ENCODE measurements around the gene ANXA7. TPM values are rescaled to one million over a fixed set of nuclear protein-coding genes. Genes with fewer than 3 reads are reported as not detected.

ANXA7 gene
- polyA plus RNA-seq, 3 donors: 84.6 to 199 (median 173) TPM

GRCh38 chr10:73423309-73423708 lies 9.5 kb upstream of the ANXA7 start:
- Mint-ChIP-seq H3K27ac (peak overlapping the region in 1 of 7 donors; percentile 7), H3K4me1 (no peaks in the 10 kb centered on the region), H3K4me3 (no peak overlapping the region), H3K36me3 (peaks cover 52 to 62% of the 10 kb centered on the region in 2 donors), H3K27me3 (ENCODE audit: low read depth in 3 of 3) (no peaks in the 10 kb centered on the region), H3K9me3 (no peaks in the 10 kb centered on the region)
- Histone ChIP-seq H3K27ac (ENCODE audit: low read depth in 1 of 2, low read length in 2 of 2) (no peak overlapping the region), H3K9me3 (replicated peaks in 1 of 2; ENCODE audit: control insufficient read depth in 1 of 2, insufficient read depth in 1 of 2, low read length in 2 of 2) (no peaks in the 10 kb centered on the region), H3K9ac (ENCODE audit: insufficient read depth, low read length, poor library complexity, severe bottlenecking) (no peak overlapping the region), H3K27me3 (ENCODE audit: control insufficient read depth in 2 of 2, insufficient read depth in 2 of 2, low read length in 2 of 2) (no peaks in the 10 kb centered on the region), H2AFZ (ENCODE audit: insufficient read depth, low read depth, low read length, poor library complexity, severe bottlenecking) (no peak overlapping the region), H3K4me2 (replicated peaks; ENCODE audit: extremely low read depth, low read length, poor library complexity, severe bottlenecking) (no peak overlapping the region), H3K79me2 (ENCODE audit: insufficient read depth, low read length) (no peaks in the 10 kb centered on the region), H3K36me3 (replicated peaks in 1 of 2; ENCODE audit: control insufficient read depth in 1 of 2, insufficient read depth in 2 of 2, low read length in 2 of 2) (peaks cover 41 to 64% of the 10 kb centered on the region in 2 donors), H3K4me3 (replicated peaks in 1 of 3; ENCODE audit: low read depth in 2 of 3, low read length in 3 of 3) (no peak overlapping the region), H4K20me1 (ENCODE audit: insufficient read depth, low read length) (no peaks in the 10 kb centered on the region), H3K4me1 (ENCODE audit: control insufficient read depth in 1 of 2, insufficient read depth in 2 of 2, low read length in 2 of 2) (no peaks in the 10 kb centered on the region)
- TF ChIP-seq CTCF (IDR thresholded peaks at IDR 0.05): no peak
- intact Hi-C loops (cut with micrococcal nuclease): no loop called here
- no peak for DNase-seq

GRCh38 chr10:73416571-73416970 lies 2.7 kb upstream of the ANXA7 start:
- Histone ChIP-seq H3K79me2 (ENCODE audit: insufficient read depth, low read length) (peaks cover 20% of the 10 kb centered on the region), H3K4me2 (replicated peaks; ENCODE audit: extremely low read depth, low read length, poor library complexity, severe bottlenecking) (no peak overlapping the region), H3K9me3 (replicated peaks in 1 of 2; ENCODE audit: control insufficient read depth in 1 of 2, insufficient read depth in 1 of 2, low read length in 2 of 2) (no peaks in the 10 kb centered on the region), H3K27me3 (ENCODE audit: control insufficient read depth in 2 of 2, insufficient read depth in 2 of 2, low read length in 2 of 2) (peaks cover 4 to 10% of the 10 kb centered on the region in 2 donors), H3K36me3 (replicated peaks in 1 of 2; ENCODE audit: control insufficient read depth in 1 of 2, insufficient read depth in 2 of 2, low read length in 2 of 2) (no peaks in the 10 kb centered on the region), H3K27ac (ENCODE audit: low read depth in 1 of 2, low read length in 2 of 2) (no peak overlapping the region), H3K4me1 (ENCODE audit: control insufficient read depth in 1 of 2, insufficient read depth in 2 of 2, low read length in 2 of 2) (peaks cover 18 to 24% of the 10 kb centered on the region in 2 donors), H2AFZ (ENCODE audit: insufficient read depth, low read depth, low read length, poor library complexity, severe bottlenecking) (no peak overlapping the region), H3K4me3 (replicated peaks in 1 of 3; ENCODE audit: low read depth in 2 of 3, low read length in 3 of 3) (no peak overlapping the region), H3K9ac (ENCODE audit: insufficient read depth, low read length, poor library complexity, severe bottlenecking) (no peak overlapping the region), H4K20me1 (ENCODE audit: insufficient read depth, low read length) (peaks cover 12% of the 10 kb centered on the region)
- intact Hi-C loops (cut with micrococcal nuclease): loop anchor here in 1 of 2 donors (10.0 kb wide), 1 partner anchor 172 kb away; the partner anchor contains the start of gene DNAJC9
- peaks cover 2 to 5% of the 10 kb centered on the region in 2 donors for H3K36me3 Mint-ChIP-seq
- TF ChIP-seq CTCF (IDR thresholded peaks at IDR 0.05): no peak
- no peak for DNase-seq
- 100% methylated on average over 1 of the region's 3 CpGs for WGBS (ENCODE audit: insufficient coverage)
- no peak overlapping the region for H3K4me3 Mint-ChIP-seq
- no peak overlapping the region for H3K27ac Mint-ChIP-seq
- H3K9me3 Mint-ChIP-seq: peaks cover 0 to 5% (median 0%) of the 10 kb centered on the region in 7 donors
- peaks cover 5 to 16% (median 8%) of the 10 kb centered on the region in 3 donors for H3K27me3 Mint-ChIP-seq (ENCODE audit: low read depth in 3 of 3)
- H3K4me1 Mint-ChIP-seq: peaks cover 23% of the 10 kb centered on the region

All from CD14-positive monocyte (primary cell).